ENCODE data around the gene GADD45A. TPM values are rescaled to one million over a fixed set of nuclear protein-coding genes. Genes with fewer than 3 reads are reported as not detected.

Gene GADD45A
- total and polyA plus RNA-seq, 9 of the 15 experiments (the other 6 are each of a cell fraction or from before 2014, with no cell fraction given) = 21.3 to 156 (median 62.1) TPM

DNA sequence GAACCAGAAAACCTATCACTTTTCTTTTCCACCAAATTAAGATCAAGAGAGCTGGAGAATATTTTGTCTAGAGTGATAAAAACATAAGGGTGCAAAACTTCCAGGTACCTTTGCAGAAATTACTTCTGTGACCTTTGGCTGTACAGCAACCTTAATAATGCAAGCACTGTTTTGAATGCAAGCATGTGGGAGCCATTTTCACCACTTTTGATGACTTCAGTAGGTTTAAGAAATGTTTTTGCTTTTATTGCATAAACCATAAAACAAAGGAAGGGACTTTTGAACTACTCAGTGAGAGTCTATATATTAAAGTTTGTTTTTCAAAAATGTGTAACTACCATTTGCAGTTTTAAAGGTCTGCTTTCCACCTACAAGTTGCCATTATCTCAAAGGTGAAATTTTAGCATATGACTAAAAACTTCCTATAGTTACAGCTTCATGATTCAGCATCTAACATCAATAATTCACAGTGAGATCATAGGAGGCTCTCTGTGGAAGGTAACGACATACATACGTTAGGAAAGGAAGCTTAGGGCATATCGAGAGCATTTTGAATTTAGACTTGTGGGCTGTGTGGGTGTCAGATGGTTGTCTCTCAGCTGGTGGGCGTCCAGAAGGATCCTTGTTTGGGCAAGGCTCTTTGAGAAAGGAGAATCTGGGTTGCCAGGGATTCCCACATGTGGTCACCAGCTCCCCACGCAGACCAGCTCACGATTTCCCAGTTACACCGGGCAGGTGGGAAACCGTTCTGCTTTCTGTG lies 1.1 kb upstream of the GADD45A start (continued):
- TF ChIP-seq, protein P1, sequence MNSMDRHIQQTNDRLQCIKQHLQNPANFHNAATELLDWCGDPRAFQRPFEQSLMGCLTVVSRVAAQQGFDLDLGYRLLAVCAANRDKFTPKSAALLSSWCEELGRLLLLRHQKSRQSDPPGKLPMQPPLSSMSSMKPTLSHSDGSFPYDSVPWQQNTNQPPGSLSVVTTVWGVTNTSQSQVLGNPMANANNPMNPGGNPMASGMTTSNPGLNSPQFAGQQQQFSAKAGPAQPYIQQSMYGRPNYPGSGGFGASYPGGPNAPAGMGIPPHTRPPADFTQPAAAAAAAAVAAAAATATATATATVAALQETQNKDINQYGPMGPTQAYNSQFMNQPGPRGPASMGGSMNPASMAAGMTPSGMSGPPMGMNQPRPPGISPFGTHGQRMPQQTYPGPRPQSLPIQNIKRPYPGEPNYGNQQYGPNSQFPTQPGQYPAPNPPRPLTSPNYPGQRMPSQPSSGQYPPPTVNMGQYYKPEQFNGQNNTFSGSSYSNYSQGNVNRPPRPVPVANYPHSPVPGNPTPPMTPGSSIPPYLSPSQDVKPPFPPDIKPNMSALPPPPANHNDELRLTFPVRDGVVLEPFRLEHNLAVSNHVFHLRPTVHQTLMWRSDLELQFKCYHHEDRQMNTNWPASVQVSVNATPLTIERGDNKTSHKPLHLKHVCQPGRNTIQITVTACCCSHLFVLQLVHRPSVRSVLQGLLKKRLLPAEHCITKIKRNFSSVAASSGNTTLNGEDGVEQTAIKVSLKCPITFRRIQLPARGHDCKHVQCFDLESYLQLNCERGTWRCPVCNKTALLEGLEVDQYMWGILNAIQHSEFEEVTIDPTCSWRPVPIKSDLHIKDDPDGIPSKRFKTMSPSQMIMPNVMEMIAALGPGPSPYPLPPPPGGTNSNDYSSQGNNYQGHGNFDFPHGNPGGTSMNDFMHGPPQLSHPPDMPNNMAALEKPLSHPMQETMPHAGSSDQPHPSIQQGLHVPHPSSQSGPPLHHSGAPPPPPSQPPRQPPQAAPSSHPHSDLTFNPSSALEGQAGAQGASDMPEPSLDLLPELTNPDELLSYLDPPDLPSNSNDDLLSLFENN (IDR thresholded peaks at IDR 0.05; ENCODE audit: low read depth in 2 of 2, low read length in 2 of 2) = no peak
- TF ChIP-seq ZBTB1 (CRISPR knock-in tag; IDR thresholded peaks at IDR 0.05; ENCODE audit: borderline replicate concordance, low read depth) (no peak), MYBL2 (IDR thresholded peaks at IDR 0.05; ENCODE audit: low read depth) (0 out of 2 replicates have a peak, but pooled peaks have one; percentile 27), MYBL2 (CRISPR knock-in tag; IDR thresholded peaks at IDR 0.05; ENCODE audit: borderline replicate concordance) (no peak), ZBTB7A (IDR thresholded peaks at IDR 0.05; ENCODE audit: borderline replicate concordance, control insufficient read depth, low read depth, low read length) (no peak), HNRNPUL1 (IDR thresholded peaks at IDR 0.05; ENCODE audit: low read length) (no peak), CREM (IDR thresholded peaks at IDR 0.05; ENCODE audit: low read depth) (peak; percentile 73), ZNF3 (CRISPR knock-in tag; IDR thresholded peaks at IDR 0.05) (no peak), NR1H2 (CRISPR knock-in tag; IDR thresholded peaks at IDR 0.05) (no peak), CBX2 (IDR thresholded peaks at IDR 0.05; ENCODE audit: insufficient read depth, low read length, poor library complexity, severe bottlenecking) (no peak), JUN (IDR thresholded peaks at IDR 0.05; ENCODE audit: borderline replicate concordance, low read depth, low read length) (peak; percentile 56; the same call in 1 of the 2 replicates), JUN (CRISPR knock-in tag; IDR thresholded peaks at IDR 0.05; ENCODE audit: borderline replicate concordance) (no peak), FOXJ2 (tag; IDR thresholded peaks at IDR 0.05) (no peak), GTF2F1 (IDR thresholded peaks at IDR 0.05; ENCODE audit: low read depth, low read length) (no peak), RFX1 (IDR thresholded peaks at IDR 0.05) (no peak; the same call in 1 of the 2 replicates), ZNF354B (CRISPR knock-in tag; IDR thresholded peaks at IDR 0.05) (peak; percentile 22; the same call in 1 of the 2 replicates), SMAD2 (IDR thresholded peaks at IDR 0.05; ENCODE audit: low read depth, low read length) (no peak)
- TF ChIP-seq, protein P2, sequence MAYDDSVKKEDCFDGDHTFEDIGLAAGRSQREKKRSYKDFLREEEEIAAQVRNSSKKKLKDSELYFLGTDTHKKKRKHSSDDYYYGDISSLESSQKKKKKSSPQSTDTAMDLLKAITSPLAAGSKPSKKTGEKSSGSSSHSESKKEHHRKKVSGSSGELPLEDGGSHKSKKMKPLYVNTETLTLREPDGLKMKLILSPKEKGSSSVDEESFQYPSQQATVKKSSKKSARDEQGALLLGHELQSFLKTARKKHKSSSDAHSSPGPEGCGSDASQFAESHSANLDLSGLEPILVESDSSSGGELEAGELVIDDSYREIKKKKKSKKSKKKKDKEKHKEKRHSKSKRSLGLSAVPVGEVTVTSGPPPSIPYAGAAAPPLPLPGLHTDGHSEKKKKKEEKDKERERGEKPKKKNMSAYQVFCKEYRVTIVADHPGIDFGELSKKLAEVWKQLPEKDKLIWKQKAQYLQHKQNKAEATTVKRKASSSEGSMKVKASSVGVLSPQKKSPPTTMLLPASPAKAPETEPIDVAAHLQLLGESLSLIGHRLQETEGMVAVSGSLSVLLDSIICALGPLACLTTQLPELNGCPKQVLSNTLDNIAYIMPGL (CRISPR knock-in tag; IDR thresholded peaks at IDR 0.05) = no peak
- TF ChIP-seq, protein P3, sequence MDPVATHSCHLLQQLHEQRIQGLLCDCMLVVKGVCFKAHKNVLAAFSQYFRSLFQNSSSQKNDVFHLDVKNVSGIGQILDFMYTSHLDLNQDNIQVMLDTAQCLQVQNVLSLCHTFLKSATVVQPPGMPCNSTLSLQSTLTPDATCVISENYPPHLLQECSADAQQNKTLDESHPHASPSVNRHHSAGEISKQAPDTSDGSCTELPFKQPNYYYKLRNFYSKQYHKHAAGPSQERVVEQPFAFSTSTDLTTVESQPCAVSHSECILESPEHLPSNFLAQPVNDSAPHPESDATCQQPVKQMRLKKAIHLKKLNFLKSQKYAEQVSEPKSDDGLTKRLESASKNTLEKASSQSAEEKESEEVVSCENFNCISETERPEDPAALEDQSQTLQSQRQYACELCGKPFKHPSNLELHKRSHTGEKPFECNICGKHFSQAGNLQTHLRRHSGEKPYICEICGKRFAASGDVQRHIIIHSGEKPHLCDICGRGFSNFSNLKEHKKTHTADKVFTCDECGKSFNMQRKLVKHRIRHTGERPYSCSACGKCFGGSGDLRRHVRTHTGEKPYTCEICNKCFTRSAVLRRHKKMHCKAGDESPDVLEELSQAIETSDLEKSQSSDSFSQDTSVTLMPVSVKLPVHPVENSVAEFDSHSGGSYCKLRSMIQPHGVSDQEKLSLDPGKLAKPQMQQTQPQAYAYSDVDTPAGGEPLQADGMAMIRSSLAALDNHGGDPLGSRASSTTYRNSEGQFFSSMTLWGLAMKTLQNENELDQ (CRISPR knock-in tag; IDR thresholded peaks at IDR 0.05; ENCODE audit: borderline replicate concordance) = no peak
